H1 (cell line): Measurements from ENCODE around the gene WFDC1. TPM values are rescaled to one million over a fixed set of nuclear protein-coding genes. Genes with fewer than 3 reads are reported as not detected.

ENCODE experiments used
- CTCF ChIA-PET: fragments of 300-600 bp; sonication (Branson Sonifier 250); formaldehyde crosslinking; loops from one replicate; lab custom pipeline; 2021; ENCODE audit not compliant: partially characterized antibody; lab: Charles Lee
- POLR2A ChIA-PET: fragments of 300-600 bp; sonication (Branson Sonifier 250); formaldehyde crosslinking; loops from one replicate; lab custom pipeline; 2021; ENCODE audit warnings: inconsistent platforms; ENCODE audit not compliant: partially characterized antibody; lab: Charles Lee
- DNase-seq, 2 experiments: peaks; one replicate each; pipeline versions ENCODE4 v3.0.0 to v3.0.0-alpha.2; 2010 to 2022; ENCODE audit warnings: low spot score in 2 of 2, low read depth in 1 of 2, mixed read lengths in 1 of 2
- FAIRE-seq: peaks from 2 replicates; lab custom pipeline; 2011; peaks lifted over from hg19 to GRCh38; lab: Jason Lieb, UNC
- H2AFZ ChIP-seq: 2 replicates; pipeline ENCODE4 v1.8.1; 2012; ENCODE audit warnings: low read length, inconsistent platforms
- H2AK5ac ChIP-seq: 2 replicates; pipeline ENCODE4 v1.6.1; 2013; ENCODE audit warnings: low read depth, low read length
- H2BK120ac ChIP-seq: replicated peaks from 2 replicates; pipeline ENCODE3; 2013; ENCODE audit warnings: low read depth, low read length, inconsistent platforms
- H2BK12ac ChIP-seq: 2 replicates; pipeline ENCODE4 v1.6.1; 2013; ENCODE audit warnings: low read depth, low read length
- H2BK15ac ChIP-seq: 2 replicates; pipeline ENCODE4 v1.6.1; 2013; ENCODE audit warnings: low read length
- H2BK20ac ChIP-seq: 2 replicates; pipeline ENCODE4 v1.6.1; 2013; ENCODE audit warnings: low read length
- H2BK5ac ChIP-seq: 2 replicates; pipeline ENCODE4 v1.6.1; 2013; ENCODE audit warnings: low read depth, low read length
- H3K14ac ChIP-seq: 2 replicates; pipeline ENCODE4 v1.6.1; 2013; ENCODE audit warnings: inconsistent platforms; ENCODE audit not compliant: insufficient read length
- H3K18ac ChIP-seq: 2 replicates; pipeline ENCODE4 v1.6.1; 2013; ENCODE audit warnings: low read length; ENCODE audit errors: extremely low read depth
- H3K23ac ChIP-seq: 2 replicates; pipeline ENCODE4 v1.6.1; 2013; ENCODE audit warnings: inconsistent platforms; ENCODE audit not compliant: insufficient read length
- H3K23me2 ChIP-seq: 2 replicates; pipeline ENCODE4 v1.6.1; 2013; ENCODE audit warnings: low read depth, low read length
- H3K27ac ChIP-seq: 2 replicates; pipeline ENCODE4 v1.6.1; 2011; ENCODE audit warnings: low read depth, low read length, inconsistent platforms
- H3K27me3 ChIP-seq, 4 experiments: replicated peaks in 1 of 4; 1 replicate in 1 of 4; 2 replicates in 3 of 4; pipeline versions ENCODE4 v1.6.1 to v1.8.1; 2011 to 2013; ENCODE audit warnings: low read length in 3 of 4, mild to moderate bottlenecking in 3 of 4, inconsistent platforms in 2 of 4, mixed read lengths in 2 of 4, moderate library complexity in 1 of 4; ENCODE audit not compliant: control insufficient read depth in 3 of 4, insufficient read depth in 3 of 4; ENCODE audit errors: extremely low read depth in 1 of 4
- H3K36me3 ChIP-seq, 4 experiments: 2 replicates each; pipeline versions ENCODE4 v1.6.1 to v1.8.1; 2011 to 2013; ENCODE audit warnings: mild to moderate bottlenecking in 4 of 4, low read length in 3 of 4, moderate library complexity in 2 of 4, control low read depth in 1 of 4, inconsistent platforms in 1 of 4; ENCODE audit not compliant: insufficient read depth in 4 of 4, control insufficient read depth in 2 of 4
- H3K4ac ChIP-seq: replicated peaks from 2 replicates; pipeline ENCODE3; 2013; ENCODE audit warnings: low read length, low read depth, mixed read lengths, inconsistent platforms; ENCODE audit not compliant: insufficient read length
- H3K4me1 ChIP-seq, 4 experiments: replicated peaks in 1 of 4; 1 replicate in 1 of 4; 2 replicates in 3 of 4; pipeline versions ENCODE4 v1.6.1 to v1.8.1; 2011 to 2013; ENCODE audit warnings: low read length in 3 of 4, inconsistent platforms in 2 of 4, mixed read lengths in 1 of 4; ENCODE audit not compliant: insufficient read depth in 4 of 4, control insufficient read depth in 3 of 4
- H3K4me2 ChIP-seq, 2 experiments: 2 replicates each; pipeline versions ENCODE4 v1.6.1 to v1.8.1; 2011 to 2013; ENCODE audit warnings: low read depth in 2 of 2, low read length in 2 of 2, control low read depth in 1 of 2, inconsistent platforms in 1 of 2, mild to moderate bottlenecking in 1 of 2; ENCODE audit not compliant: insufficient read depth in 1 of 2
- H3K4me3 ChIP-seq, 4 experiments: fragments of 200-600, 300-600 bp in 1 of 4; sonication (generic), shearing (Covaris generic), sonication (Bioruptor Twin) in 1 of 4; 2 replicates each; pipeline versions ENCODE4 v1.5.1 to v1.8.1; 2011 to 2016; ENCODE audit warnings: low read length in 4 of 4, low read depth in 3 of 4, control low read depth in 2 of 4, inconsistent platforms in 2 of 4, mild to moderate bottlenecking in 2 of 4, mixed read lengths in 1 of 4, moderate library complexity in 1 of 4; ENCODE audit not compliant: insufficient read depth in 2 of 4; ENCODE audit errors: extremely low read depth in 1 of 4
- H3K56ac ChIP-seq: replicated peaks from 2 replicates; pipeline ENCODE3; 2013; ENCODE audit warnings: low read depth, mild to moderate bottlenecking, mixed read lengths, low read length, inconsistent platforms; ENCODE audit not compliant: insufficient read length
- H3K79me1 ChIP-seq: 2 replicates; pipeline ENCODE4 v1.6.1; 2013; ENCODE audit warnings: low read depth, low read length, control low read depth
- H3K79me2 ChIP-seq, 2 experiments: 2 replicates each; pipeline versions ENCODE4 v1.6.1 to v1.8.1; 2012 to 2013; ENCODE audit warnings: low read length in 2 of 2, mild to moderate bottlenecking in 2 of 2, inconsistent platforms in 1 of 2; ENCODE audit not compliant: insufficient read depth in 2 of 2, control insufficient read depth in 1 of 2
- H3K9ac ChIP-seq, 4 experiments: replicated peaks in 1 of 4; 1 replicate in 1 of 4; 2 replicates in 3 of 4; pipeline versions ENCODE4 v1.6.1 to v1.8.1; 2011 to 2013; ENCODE audit warnings: low read depth in 3 of 4, low read length in 3 of 4, control low read depth in 2 of 4, mild to moderate bottlenecking in 2 of 4, moderate library complexity in 2 of 4, inconsistent platforms in 1 of 4; ENCODE audit errors: extremely low read depth in 1 of 4
- H3K9me3 ChIP-seq, 2 experiments: 2 replicates each; pipeline versions ENCODE4 v1.6.1 to v1.8.1; 2012 to 2013; ENCODE audit warnings: mild to moderate bottlenecking in 2 of 2, moderate library complexity in 2 of 2, control low read depth in 1 of 2, inconsistent platforms in 1 of 2, low read depth in 1 of 2, low read length in 1 of 2, mixed read lengths in 1 of 2; ENCODE audit not compliant: insufficient read depth in 2 of 2
- H4K20me1 ChIP-seq, 2 experiments: replicated peaks in 1 of 2; 2 replicates each; pipeline versions ENCODE3 to v1.8.1; 2011 to 2013; ENCODE audit warnings: inconsistent platforms in 2 of 2, low read length in 2 of 2, mild to moderate bottlenecking in 1 of 2; ENCODE audit not compliant: insufficient read depth in 2 of 2, control insufficient read depth in 1 of 2
- H4K5ac ChIP-seq: 2 replicates; pipeline ENCODE4 v1.6.1; 2013; ENCODE audit warnings: low read length, low read depth, mixed read lengths, inconsistent platforms; ENCODE audit not compliant: insufficient read length
- H4K8ac ChIP-seq: 2 replicates; pipeline ENCODE4 v1.8.0; 2013; ENCODE audit warnings: mild to moderate bottlenecking, moderate library complexity, low read length, inconsistent platforms; ENCODE audit not compliant: insufficient read depth; ENCODE audit errors: extremely low read depth
- H4K91ac ChIP-seq: replicated peaks from 2 replicates; pipeline ENCODE3; 2013; ENCODE audit warnings: low read length, mixed read lengths, inconsistent platforms; ENCODE audit not compliant: insufficient read length
- CTBP2 ChIP-seq: IDR thresholded peaks from 2 replicates; pipeline ENCODE4 v1.7.0; 2011; ENCODE audit warnings: borderline replicate concordance, mild to moderate bottlenecking, moderate library complexity, mixed read lengths, low read length; ENCODE audit not compliant: insufficient read depth, insufficient read length
- POLR2AphosphoS5 ChIP-seq: IDR thresholded peaks from 2 replicates; pipeline ENCODE4 v1.6.1; 2011; ENCODE audit warnings: low read depth, low read length
- SAP30 ChIP-seq: fragments of 300-600 bp; sonication (generic); IDR thresholded peaks from 2 replicates; pipeline ENCODE4 v1.7.1; 2012; ENCODE audit warnings: low read length, moderate library complexity, mild to moderate bottlenecking, inconsistent platforms; ENCODE audit not compliant: insufficient read depth, insufficient replicate concordance
- SUZ12 ChIP-seq: fragments of 200-600 bp; sonication (generic); IDR thresholded peaks from 2 replicates; pipeline ENCODE4 v1.6.1; 2012; ENCODE audit warnings: mild to moderate bottlenecking, inconsistent platforms, low read length, moderate library complexity, mixed read lengths
- WGBS, 2 experiments: shearing (Covaris generic) in 1 of 2; methylation state at CpG; one replicate each; pipeline versions ENCODE4 v1.1.6 to v1.1.7; 2013 to 2015; ENCODE audit warnings: low lambda C conversion rate in 2 of 2, mixed read lengths in 2 of 2, inconsistent platforms in 1 of 2, low coverage in 1 of 2, missing lambda C conversion rate in 1 of 2; ENCODE audit not compliant: insufficient replicate concordance in 2 of 2, insufficient coverage in 1 of 2, insufficient read length in 1 of 2; ENCODE audit errors: extremely low coverage in 1 of 2, missing lambda C conversion rate in 1 of 2; 5-methylcytosine and 5-hydroxymethylcytosine counted together
- polyA plus RNA-seq, 7 experiments: library from polyadenylated mRNA; depleted of rRNA in 3 of 7; stranded (reverse) in 5 of 7; unstranded in 2 of 7; fragments of >200 nt in 5 of 7; fragments of 200-250 nt in 2 of 7; gene quantifications; 1 replicate in 5 of 7; 2 replicates in 1 of 7; 4 replicates in 1 of 7; pipeline versions ENCODE4 v1.2.1 to v1.2.3, GENCODE V29; 2011 to 2013; ENCODE audit warnings: missing spikeins in 2 of 7, mixed read lengths in 2 of 7
- total RNA-seq: library from RNA; stranded (reverse); fragmentation: NEBNext Ultra II Directional; extraction: Animal tissue kit (Norgen Biotek cat#: 25700); gene quantifications from 2 replicates; pipeline ENCODE4 v1.2.1, GENCODE V29; 2021
- TF ChIP-seq, protein P1 (sequence below): IDR thresholded peaks from 2 replicates; pipeline ENCODE4 v1.6.1; 2012; ENCODE audit warnings: inconsistent platforms

WFDC1 gene
- total and polyA plus RNA-seq, 2 of the 8 experiments (the other 6 are each of a cell fraction or from before 2014, with no cell fraction given) = 0.70 to 1.1 TPM

- Histone ChIP-seq H3K4me1 (peaks cover 0 to 1% (median under 1%) of the 10 kb centered on the region in 4 experiments; a peak in 2 of 7 replicates), H3K4ac (no peak overlapping the region), H3K23me2 (peaks cover 5% of the 10 kb centered on the region; the same call in 1 of the 2 replicates), H3K36me3 (no peaks in the 10 kb centered on the region), H3K18ac (no peak overlapping the region), H2AK5ac (no peak overlapping the region), H4K8ac (no peak overlapping the region), H3K56ac (no peak overlapping the region), H3K14ac (no peak overlapping the region), H3K27me3 (no peaks in the 10 kb centered on the region), H3K23ac (no peak overlapping the region), H3K9ac (no peak overlapping the region), H2BK12ac (no peak overlapping the region), H3K79me1 (no peaks in the 10 kb centered on the region), H3K4me2 (no peak overlapping the region), H3K9me3 (no peaks in the 10 kb centered on the region), H3K4me3 (no peak overlapping the region), H2AFZ (no peak overlapping the region), H4K5ac (no peak overlapping the region), H2BK20ac (no peak overlapping the region), H4K91ac (no peak overlapping the region), H2BK5ac (no peak overlapping the region), H4K20me1 (no peaks in the 10 kb centered on the region), H2BK15ac (no peak overlapping the region), H3K79me2 (no peaks in the 10 kb centered on the region), H2BK120ac (no peak overlapping the region), H3K27ac (no peak overlapping the region)
- TF ChIP-seq CTBP2 = no peak
- no peak for TF ChIP-seq SAP30
- TF ChIP-seq, protein P1, sequence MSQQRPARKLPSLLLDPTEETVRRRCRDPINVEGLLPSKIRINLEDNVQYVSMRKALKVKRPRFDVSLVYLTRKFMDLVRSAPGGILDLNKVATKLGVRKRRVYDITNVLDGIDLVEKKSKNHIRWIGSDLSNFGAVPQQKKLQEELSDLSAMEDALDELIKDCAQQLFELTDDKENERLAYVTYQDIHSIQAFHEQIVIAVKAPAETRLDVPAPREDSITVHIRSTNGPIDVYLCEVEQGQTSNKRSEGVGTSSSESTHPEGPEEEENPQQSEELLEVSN = no peak
- no peak for TF ChIP-seq SUZ12
- TF ChIP-seq POLR2AphosphoS5 = no peak
- 60 to 100% methylated on average over 1 of the region's 2 CpGs for WGBS, 2 experiments
- no peak for DNase-seq
- ChIA-PET CTCF (no interaction called here), POLR2A (no interaction called here)
- FAIRE-seq = no peak
Measured at GRCh38 chr16:84355149-84355548, 60.5 kb downstream of the WFDC1 start.
